ENCODE data around the gene CLASP2.

CLASP2 gene

GRCh38 chr3:33639889-33640288 lies 78.2 kb downstream of the CLASP2 start:
- in situ Hi-C loops (cut with MboI; ENCODE audit: low sequenced_read_pairs): no loop called here

- in situ Hi-C loops (cut with MboI; ENCODE audit: low sequenced_read_pairs): no loop called here
These were observed 80.6 kb downstream of the CLASP2 start for GRCh38 chr3:33637482-33637881.

- in situ Hi-C loops (cut with MboI; ENCODE audit: low sequenced_read_pairs): no loop called here
These were observed 81.8 kb downstream of the CLASP2 start for GRCh38 chr3:33636125-33636850.

GRCh38 chr3:33634262-33634661 lies 83.8 kb downstream of the CLASP2 start:
- in situ Hi-C loops (cut with MboI; ENCODE audit: low sequenced_read_pairs): no loop called here

- in situ Hi-C loops (cut with MboI; ENCODE audit: low sequenced_read_pairs): no loop called here
These were observed 88.8 kb downstream of the CLASP2 start for GRCh38 chr3:33629219-33629618.

- in situ Hi-C loops (cut with MboI; ENCODE audit: low sequenced_read_pairs): no loop called here
These were observed 93.3 kb downstream of the CLASP2 start for GRCh38 chr3:33624756-33625155.

- in situ Hi-C loops (cut with MboI; ENCODE audit: low sequenced_read_pairs): no loop called here
These were observed 105.0 kb downstream of the CLASP2 start for GRCh38 chr3:33613041-33613440.

- in situ Hi-C loops (cut with MboI; ENCODE audit: low sequenced_read_pairs): no loop called here
These were observed 105.4 kb downstream of the CLASP2 start for GRCh38 chr3:33612607-33613006.

- in situ Hi-C loops (cut with MboI; ENCODE audit: low sequenced_read_pairs): no loop called here
These were observed 115.2 kb downstream of the CLASP2 start for GRCh38 chr3:33602829-33603228.

GRCh38 chr3:33597257-33597689 lies 120.8 kb downstream of the CLASP2 start:
- in situ Hi-C loops (cut with MboI; ENCODE audit: low sequenced_read_pairs): no loop called here

- in situ Hi-C loops (cut with MboI; ENCODE audit: low sequenced_read_pairs): no loop called here
These were observed 125.1 kb downstream of the CLASP2 start for GRCh38 chr3:33592999-33593398.

GRCh38 chr3:33590541-33590940 lies 127.5 kb downstream of the CLASP2 start:
- in situ Hi-C loops (cut with MboI; ENCODE audit: low sequenced_read_pairs): no loop called here

GRCh38 chr3:33586402-33586801 lies 131.7 kb downstream of the CLASP2 start:
- in situ Hi-C loops (cut with MboI; ENCODE audit: low sequenced_read_pairs): no loop called here

GRCh38 chr3:33582234-33582633 lies 135.8 kb downstream of the CLASP2 start:
- in situ Hi-C loops (cut with MboI; ENCODE audit: low sequenced_read_pairs): no loop called here

- in situ Hi-C loops (cut with MboI; ENCODE audit: low sequenced_read_pairs): no loop called here
These were observed 136.4 kb downstream of the CLASP2 start for GRCh38 chr3:33581666-33582065.

GRCh38 chr3:33579840-33580239 lies 138.2 kb downstream of the CLASP2 start:
- in situ Hi-C loops (cut with MboI; ENCODE audit: low sequenced_read_pairs): no loop called here

GRCh38 chr3:33579178-33579510 lies 138.9 kb downstream of the CLASP2 start:
- in situ Hi-C loops (cut with MboI; ENCODE audit: low sequenced_read_pairs): no loop called here

- in situ Hi-C loops (cut with MboI; ENCODE audit: low sequenced_read_pairs): no loop called here
These were observed 139.5 kb downstream of the CLASP2 start for GRCh38 chr3:33578325-33579177.

GRCh38 chr3:33577588-33577987 lies 140.5 kb downstream of the CLASP2 start:
- in situ Hi-C loops (cut with MboI; ENCODE audit: low sequenced_read_pairs): no loop called here

- in situ Hi-C loops (cut with MboI; ENCODE audit: low sequenced_read_pairs): no loop called here
These were observed 140.9 kb downstream of the CLASP2 start for GRCh38 chr3:33577173-33577572.

- in situ Hi-C loops (cut with MboI; ENCODE audit: low sequenced_read_pairs): no loop called here
These were observed 142.7 kb downstream of the CLASP2 start for GRCh38 chr3:33575311-33575710.

GRCh38 chr3:33557829-33558228 lies 160.2 kb downstream of the CLASP2 start:
- in situ Hi-C loops (cut with MboI; ENCODE audit: low sequenced_read_pairs): no loop called here
